C4-2B (cell line): ENCODE results near the gene ZMYM4.

Source experiments
- H3K27ac ChIP-seq: fragments of 450-650 bp; 2 replicates; pipeline ENCODE4 v1.5.1; 2017
- ZFX ChIP-seq: fragments of 450-650 bp; IDR thresholded peaks from 2 replicates; pipeline ENCODE4 v1.6.1; 2017
- TF ChIP-seq, protein P1 (sequence below): fragments of 450-650 bp; conservative IDR thresholded peaks from 2 replicates; pipeline ENCODE4 v1.5.1; 2017; ENCODE audit warnings: mild to moderate bottlenecking

Gene ZMYM4

DNA sequence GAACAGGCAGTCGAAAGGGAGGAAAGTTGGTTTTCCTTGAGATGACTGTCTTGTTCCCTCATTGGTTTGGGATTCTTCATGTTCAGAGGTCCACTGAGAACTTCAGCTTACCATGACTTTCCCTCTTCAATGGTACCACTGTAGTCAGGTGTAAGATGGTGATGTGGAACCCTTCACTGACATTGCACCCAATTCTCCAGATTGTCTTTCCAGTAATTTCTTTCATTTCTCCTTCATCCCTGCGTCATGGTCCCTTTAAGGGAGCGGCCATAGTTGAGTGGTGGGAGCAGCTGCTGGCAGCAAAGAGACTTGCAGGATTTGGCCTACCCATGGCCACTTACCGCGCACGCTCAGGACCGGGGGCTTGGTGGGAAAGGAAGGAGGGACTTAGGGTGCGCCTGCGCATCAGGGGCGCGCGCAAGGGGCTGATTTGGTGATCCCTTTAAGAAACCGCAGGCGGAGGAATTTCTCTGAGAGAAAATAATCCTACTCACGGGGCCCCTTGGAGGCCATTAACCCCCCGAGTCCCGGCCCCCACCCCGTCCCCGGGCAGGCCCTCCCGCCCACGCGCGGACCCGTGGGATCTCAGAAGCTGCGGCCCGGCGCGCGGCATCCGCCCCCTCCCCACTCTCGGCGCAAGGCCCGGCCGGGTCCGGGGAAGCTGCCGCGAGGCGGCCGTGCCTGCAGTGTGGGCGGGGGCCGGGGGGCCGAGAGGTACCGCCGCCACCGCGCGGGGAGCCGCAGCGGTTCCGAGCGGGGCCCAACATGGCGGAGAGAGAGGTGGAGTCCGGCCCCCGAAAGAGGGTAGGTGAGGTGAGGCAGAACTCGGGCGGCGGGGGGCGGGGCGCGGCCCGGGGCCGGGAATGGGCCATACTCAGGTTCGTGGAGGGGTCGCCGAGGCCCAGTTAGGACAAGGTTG lies at the start of gene ZMYM4:
Gene ZMYM4 (plus strand): TSS at position 428 of the 919 bp plus-strand sequence. CDS start 338 bp downstream, at position 766.
- peak within 1 kb of the TSS; percentile 98 for H3K27ac ChIP-seq
- peak; percentile 95 for TF ChIP-seq ZFX
- TF ChIP-seq, protein P1, sequence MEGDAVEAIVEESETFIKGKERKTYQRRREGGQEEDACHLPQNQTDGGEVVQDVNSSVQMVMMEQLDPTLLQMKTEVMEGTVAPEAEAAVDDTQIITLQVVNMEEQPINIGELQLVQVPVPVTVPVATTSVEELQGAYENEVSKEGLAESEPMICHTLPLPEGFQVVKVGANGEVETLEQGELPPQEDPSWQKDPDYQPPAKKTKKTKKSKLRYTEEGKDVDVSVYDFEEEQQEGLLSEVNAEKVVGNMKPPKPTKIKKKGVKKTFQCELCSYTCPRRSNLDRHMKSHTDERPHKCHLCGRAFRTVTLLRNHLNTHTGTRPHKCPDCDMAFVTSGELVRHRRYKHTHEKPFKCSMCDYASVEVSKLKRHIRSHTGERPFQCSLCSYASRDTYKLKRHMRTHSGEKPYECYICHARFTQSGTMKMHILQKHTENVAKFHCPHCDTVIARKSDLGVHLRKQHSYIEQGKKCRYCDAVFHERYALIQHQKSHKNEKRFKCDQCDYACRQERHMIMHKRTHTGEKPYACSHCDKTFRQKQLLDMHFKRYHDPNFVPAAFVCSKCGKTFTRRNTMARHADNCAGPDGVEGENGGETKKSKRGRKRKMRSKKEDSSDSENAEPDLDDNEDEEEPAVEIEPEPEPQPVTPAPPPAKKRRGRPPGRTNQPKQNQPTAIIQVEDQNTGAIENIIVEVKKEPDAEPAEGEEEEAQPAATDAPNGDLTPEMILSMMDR = no peak; the same call in 1 of the 2 replicates

DNA sequence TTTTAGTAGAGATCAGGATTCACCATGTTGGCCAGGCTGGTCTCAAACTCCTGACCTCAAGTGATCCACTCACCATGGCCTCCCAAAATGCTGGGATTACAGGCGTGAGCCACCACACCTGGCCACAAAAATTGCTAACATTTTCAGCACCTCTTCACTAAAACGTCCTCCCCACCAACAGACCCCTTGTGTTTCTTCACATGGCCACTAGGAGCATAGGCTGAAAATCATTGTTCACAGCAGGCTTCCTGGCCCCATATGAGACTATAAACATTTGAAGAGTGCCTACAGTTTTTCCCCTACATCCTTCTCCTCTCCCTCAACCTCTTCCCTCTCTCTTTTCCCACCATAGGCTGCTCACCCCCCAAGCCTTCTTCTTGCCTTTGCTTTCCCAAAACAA lies 47.5 kb upstream of the ZMYM4 start:
- TF ChIP-seq, protein P1 = peak; percentile 63
- no peak for TF ChIP-seq ZFX
- H3K27ac ChIP-seq = no peak overlapping the region

DNA sequence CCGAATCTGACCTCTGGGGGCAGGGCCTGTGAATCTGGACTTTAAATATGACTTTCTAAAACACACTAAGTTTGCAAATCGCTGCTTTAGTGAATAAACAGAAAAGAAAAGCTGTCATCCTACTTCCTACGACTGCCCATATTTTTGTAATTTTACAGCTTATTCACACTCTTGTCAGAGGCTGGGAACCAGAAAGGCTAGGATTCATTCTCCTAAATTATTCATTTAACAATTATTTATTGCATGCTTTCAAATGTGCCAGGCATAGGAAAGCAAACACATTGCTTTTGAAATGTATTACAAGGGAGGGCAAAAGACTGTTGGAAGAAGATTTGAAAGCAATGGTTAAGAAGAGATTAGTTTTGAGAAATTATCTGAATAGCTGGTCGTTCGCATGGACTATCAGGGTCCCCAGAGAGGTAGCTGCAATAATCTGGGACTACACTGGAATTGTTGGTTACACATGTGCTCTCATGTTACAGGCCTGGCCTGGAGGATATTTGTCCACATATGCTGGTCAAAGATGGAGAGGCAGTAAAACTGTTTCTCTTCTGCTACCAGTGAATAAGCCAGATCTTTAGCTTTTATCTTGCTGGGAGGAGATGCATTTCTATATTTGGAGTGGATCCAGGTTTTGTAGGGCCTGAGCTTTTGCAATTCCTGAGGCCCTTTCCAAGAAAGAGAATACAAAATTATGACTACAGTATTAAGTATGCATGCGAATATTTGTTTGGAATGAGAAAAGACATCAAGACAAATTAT lies 46.0 kb upstream of the ZMYM4 start:
- no peak overlapping the region for H3K27ac ChIP-seq
- TF ChIP-seq ZFX = no peak
- TF ChIP-seq, protein P1 = no peak

DNA sequence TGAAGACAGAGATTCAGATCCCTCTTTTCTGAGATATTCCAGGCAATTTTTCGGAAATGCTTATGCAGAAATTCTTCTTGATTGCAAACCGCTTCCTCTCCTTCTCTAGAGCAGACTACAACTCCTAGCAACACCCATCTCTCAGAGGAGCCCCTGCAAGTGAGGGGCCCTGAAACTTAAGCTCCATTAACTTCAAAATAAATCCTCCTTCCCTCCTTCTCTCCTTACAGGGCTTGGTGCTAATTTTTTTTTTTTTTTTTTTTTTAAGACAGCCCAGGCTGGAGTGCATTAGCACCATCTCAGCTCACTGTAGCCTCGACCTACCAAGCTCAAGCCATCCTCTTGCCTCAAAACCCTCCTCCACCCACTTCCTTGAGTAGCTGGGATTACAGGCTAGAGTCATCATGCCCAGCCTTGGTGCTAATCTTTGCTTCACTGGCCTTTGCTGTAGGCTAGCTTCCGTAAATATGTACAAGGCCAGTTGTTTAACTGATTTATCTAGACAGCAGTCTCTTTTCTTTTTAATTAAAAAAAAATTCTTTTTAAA lies 45.4 kb upstream of the ZMYM4 start:
- TF ChIP-seq, protein P1 = no peak
- TF ChIP-seq ZFX = no peak
- no peak overlapping the region for H3K27ac ChIP-seq

DNA sequence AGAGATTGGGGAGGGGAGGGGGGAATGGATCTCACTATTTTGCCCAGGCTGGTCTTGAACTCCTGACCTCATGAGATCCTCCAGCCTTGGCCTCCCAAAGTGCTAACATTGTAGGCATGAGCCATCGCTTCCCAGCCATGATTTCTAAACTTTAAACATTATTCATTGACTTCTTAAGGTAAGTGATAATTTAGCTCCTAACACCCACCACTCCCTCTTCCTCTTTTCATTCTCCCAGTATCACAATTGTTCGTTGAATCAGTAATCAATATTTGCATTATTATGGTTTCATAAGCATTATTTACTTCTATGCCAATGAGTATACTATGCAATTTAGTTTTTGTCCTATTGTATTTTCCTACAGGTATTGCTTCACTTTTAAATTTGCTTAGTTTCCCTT lies 42.0 kb upstream of the ZMYM4 start:
- TF ChIP-seq ZFX = no peak
- TF ChIP-seq, protein P1 = no peak

DNA sequence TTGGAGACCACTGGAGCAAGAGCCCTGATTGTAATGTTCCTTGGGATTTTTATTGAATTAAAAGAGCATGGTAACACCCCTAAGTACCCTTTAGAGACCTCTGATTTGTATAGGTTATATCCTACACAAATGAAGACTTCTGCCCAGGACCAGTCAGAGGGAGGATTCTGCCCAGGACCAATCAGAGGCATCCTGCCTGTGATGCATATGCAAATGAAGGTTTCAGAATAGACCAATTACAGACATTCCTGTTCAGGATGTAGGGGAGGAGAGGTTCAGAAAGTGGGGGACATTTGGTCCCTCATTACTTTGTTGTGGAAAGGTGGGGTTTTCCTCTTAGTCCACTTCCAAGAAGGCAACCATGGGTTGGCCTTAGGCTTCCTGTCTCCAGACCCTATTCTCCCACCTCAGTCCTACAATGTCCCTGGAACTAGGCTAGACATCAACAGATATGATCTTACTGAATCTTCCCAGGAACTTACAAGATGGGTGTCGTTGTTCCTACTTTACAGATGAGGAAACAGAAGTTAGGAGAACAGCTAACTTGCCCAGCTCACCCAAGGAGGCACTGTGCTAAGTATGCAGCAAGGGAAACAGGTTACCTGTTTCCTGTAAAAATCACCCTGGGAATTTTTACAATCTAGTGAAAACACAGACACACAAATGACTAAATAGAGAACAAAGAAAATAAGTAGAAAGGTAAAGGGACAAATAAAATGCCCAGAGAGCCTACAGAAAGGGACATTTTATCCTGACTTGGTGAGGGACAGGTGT lies 38.7 kb upstream of the ZMYM4 start:
- no peak overlapping the region for H3K27ac ChIP-seq
- TF ChIP-seq, protein P1 = no peak
- TF ChIP-seq ZFX = no peak

More for the DNA sequence above, 42.0 kb upstream of the ZMYM4 start:
- no peak overlapping the region for H3K27ac ChIP-seq
